Ishikawa (cell line): ENCODE results near the gene TMEM270.
A peak's percentile ranks its signal among the peaks of the same experiment; 100 is the strongest.

Experiments used
- CEBPB ChIP-seq: IDR thresholded peaks from 2 replicates; pipeline ENCODE4 v1.6.1; 2012
- CREB1 ChIP-seq: IDR thresholded peaks from 2 replicates; pipeline ENCODE4 v1.6.1; 2012; ENCODE audit warnings: low read depth
- EGR1 ChIP-seq: IDR thresholded peaks from 2 replicates; pipeline ENCODE4 v1.6.1; 2012
- EP300 ChIP-seq: IDR thresholded peaks from 2 replicates; pipeline ENCODE4 v1.6.1; 2012; ENCODE audit warnings: borderline replicate concordance
- FOXM1 ChIP-seq: IDR thresholded peaks from 2 replicates; pipeline ENCODE4 v1.6.1; 2012; ENCODE audit warnings: low read depth, borderline replicate concordance
- NFIC ChIP-seq: IDR thresholded peaks from 2 replicates; pipeline ENCODE4 v1.6.1; 2012
- RAD21 ChIP-seq: IDR thresholded peaks from 2 replicates; pipeline ENCODE4 v1.6.1; 2012; ENCODE audit warnings: low read depth
- TAF1 ChIP-seq: IDR thresholded peaks from 2 replicates; pipeline ENCODE4 v1.6.1; 2012; ENCODE audit warnings: low read depth, mild to moderate bottlenecking
- TCF12 ChIP-seq: IDR thresholded peaks from 2 replicates; pipeline ENCODE4 v1.6.1; 2012; ENCODE audit warnings: low read depth
- TEAD4 ChIP-seq: IDR thresholded peaks from 2 replicates; pipeline ENCODE4 v1.6.1; 2012
- YY1 ChIP-seq: IDR thresholded peaks from 2 replicates; pipeline ENCODE4 v1.6.1; 2012; ENCODE audit warnings: low read depth
- ZBTB7A ChIP-seq: IDR thresholded peaks from 2 replicates; pipeline ENCODE4 v1.6.1; 2012; ENCODE audit warnings: low read depth
- TF ChIP-seq, protein P1 (sequence below): IDR thresholded peaks from 2 replicates; pipeline ENCODE4 v1.6.1; 2012
- TF ChIP-seq, protein P2 (sequence below): IDR thresholded peaks from 2 replicates; pipeline ENCODE4 v1.6.1; 2012; ENCODE audit warnings: low read depth, mild to moderate bottlenecking
- TF ChIP-seq, protein P3 (sequence below): IDR thresholded peaks from 2 replicates; pipeline ENCODE4 v1.6.1; 2012

Gene TMEM270

DNA sequence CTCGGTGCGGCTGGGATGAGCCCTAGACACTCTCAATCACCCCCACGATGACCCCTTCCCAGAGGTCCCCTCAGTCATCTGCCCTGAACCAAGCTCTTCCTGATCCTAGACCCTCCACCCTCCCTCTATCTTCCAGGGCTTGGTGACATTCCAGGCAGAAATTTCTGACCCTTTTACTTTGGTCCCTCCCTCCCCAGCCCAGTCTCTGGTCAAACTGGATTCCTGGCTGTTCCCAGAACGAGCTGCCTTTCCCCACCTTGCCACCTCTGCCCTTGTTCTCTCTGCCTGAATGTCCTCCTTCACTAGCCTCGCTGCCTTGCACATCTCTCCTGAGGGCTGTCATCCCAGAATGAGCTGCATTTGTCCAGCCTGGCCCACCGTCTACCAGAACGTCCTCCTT lies 31.5 kb upstream of the TMEM270 start:
- TF ChIP-seq EP300, result no peak
- no peak for TF ChIP-seq FOXM1
- TF ChIP-seq TAF1, result no peak
- 0 out of 2 replicates have a peak, but pooled peaks have one; percentile 45 for TF ChIP-seq TCF12
- peak; percentile 67 for TF ChIP-seq TEAD4

DNA sequence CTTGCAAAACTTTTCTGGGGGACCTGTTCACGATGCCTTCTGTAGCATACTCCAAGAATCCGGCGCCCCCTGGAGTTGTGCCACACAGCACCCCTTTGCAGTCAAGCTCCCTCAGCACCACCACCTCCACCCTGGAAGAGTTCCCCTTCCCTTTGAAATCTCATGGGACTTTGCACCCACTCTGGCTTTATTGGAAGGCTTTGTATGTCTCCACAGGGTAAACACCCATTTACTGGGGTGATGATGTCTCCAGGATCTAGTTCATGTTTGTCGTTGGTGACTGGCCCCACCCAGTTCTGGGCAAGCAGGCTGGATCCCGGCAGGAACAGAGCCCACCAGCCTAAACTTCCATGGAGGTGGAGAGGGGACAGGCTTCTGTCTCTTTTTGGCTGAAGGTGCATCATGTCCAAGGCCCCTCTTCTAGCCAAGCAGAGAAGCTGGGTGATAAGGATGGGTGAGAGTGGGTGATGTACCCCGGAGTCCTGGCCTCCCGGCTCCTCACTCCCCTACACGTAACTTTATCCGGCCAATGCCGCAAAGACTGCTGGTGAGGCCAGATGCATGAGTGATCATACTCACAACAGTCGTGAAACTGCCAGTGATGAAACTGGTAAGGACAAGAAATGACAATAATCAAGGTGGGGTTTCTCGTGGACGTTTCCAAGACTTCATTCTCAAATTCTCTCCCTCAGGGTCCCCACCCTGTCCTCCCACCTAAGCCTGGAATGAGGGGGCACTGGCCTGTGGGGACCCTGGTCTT lies 30.9 kb upstream of the TMEM270 start:
- TF ChIP-seq TCF12 (no peak), ZBTB7A (peak; percentile 32; the same call in 1 of the 2 replicates)

DNA sequence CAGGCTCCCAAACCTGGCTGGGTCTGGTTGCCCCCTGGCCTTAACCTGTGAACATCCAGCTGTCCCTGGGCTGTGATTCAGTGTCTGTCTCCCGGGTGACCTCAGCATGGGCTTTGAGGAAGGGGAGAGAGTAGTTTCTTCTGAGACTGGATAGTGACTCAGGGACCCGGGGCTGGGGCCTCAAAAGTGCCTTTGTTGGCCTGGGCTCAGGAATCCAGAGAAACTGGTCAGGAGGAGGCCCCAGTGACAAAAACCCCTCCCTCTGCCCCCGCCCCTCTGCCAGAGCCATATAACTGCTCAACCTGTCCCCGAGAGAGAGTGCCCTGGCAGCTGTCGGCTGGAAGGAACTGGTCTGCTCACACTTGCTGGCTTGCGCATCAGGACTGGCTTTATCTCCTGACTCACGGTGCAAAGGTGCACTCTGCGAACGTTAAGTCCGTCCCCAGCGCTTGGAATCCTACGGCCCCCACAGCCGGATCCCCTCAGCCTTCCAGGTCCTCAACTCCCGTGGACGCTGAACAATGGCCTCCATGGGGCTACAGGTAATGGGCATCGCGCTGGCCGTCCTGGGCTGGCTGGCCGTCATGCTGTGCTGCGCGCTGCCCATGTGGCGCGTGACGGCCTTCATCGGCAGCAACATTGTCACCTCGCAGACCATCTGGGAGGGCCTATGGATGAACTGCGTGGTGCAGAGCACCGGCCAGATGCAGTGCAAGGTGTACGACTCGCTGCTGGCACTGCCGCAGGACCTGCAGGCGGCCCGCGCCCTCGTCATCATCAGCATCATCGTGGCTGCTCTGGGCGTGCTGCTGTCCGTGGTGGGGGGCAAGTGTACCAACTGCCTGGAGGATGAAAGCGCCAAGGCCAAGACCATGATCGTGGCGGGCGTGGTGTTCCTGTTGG lies 30.0 kb upstream of the TMEM270 start, which contains the start of gene CLDN4:
CLDN4 (plus strand) TSS at position 316 of the 903 bp plus-strand sequence; CDS start at position 522, 206 bp downstream.
- peak; percentile 79; the same call in 1 of the 2 replicates for TF ChIP-seq TCF12
- TF ChIP-seq, protein P1, sequence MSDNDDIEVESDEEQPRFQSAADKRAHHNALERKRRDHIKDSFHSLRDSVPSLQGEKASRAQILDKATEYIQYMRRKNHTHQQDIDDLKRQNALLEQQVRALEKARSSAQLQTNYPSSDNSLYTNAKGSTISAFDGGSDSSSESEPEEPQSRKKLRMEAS, result peak; percentile 77
- peak; percentile 61; the same call in 1 of the 2 replicates for TF ChIP-seq EP300
- TF ChIP-seq NFIC, result peak; percentile 67
- no peak for TF ChIP-seq CREB1
- no peak for TF ChIP-seq FOXM1
- TF ChIP-seq TAF1, result peak; percentile 71
- TF ChIP-seq, protein P2, sequence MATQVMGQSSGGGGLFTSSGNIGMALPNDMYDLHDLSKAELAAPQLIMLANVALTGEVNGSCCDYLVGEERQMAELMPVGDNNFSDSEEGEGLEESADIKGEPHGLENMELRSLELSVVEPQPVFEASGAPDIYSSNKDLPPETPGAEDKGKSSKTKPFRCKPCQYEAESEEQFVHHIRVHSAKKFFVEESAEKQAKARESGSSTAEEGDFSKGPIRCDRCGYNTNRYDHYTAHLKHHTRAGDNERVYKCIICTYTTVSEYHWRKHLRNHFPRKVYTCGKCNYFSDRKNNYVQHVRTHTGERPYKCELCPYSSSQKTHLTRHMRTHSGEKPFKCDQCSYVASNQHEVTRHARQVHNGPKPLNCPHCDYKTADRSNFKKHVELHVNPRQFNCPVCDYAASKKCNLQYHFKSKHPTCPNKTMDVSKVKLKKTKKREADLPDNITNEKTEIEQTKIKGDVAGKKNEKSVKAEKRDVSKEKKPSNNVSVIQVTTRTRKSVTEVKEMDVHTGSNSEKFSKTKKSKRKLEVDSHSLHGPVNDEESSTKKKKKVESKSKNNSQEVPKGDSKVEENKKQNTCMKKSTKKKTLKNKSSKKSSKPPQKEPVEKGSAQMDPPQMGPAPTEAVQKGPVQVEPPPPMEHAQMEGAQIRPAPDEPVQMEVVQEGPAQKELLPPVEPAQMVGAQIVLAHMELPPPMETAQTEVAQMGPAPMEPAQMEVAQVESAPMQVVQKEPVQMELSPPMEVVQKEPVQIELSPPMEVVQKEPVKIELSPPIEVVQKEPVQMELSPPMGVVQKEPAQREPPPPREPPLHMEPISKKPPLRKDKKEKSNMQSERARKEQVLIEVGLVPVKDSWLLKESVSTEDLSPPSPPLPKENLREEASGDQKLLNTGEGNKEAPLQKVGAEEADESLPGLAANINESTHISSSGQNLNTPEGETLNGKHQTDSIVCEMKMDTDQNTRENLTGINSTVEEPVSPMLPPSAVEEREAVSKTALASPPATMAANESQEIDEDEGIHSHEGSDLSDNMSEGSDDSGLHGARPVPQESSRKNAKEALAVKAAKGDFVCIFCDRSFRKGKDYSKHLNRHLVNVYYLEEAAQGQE, result peak; percentile 53
- no peak for TF ChIP-seq CEBPB
- TF ChIP-seq RAD21, result no peak
- no peak for TF ChIP-seq EGR1
- peak; percentile 71 for TF ChIP-seq TEAD4
- TF ChIP-seq, protein P3, sequence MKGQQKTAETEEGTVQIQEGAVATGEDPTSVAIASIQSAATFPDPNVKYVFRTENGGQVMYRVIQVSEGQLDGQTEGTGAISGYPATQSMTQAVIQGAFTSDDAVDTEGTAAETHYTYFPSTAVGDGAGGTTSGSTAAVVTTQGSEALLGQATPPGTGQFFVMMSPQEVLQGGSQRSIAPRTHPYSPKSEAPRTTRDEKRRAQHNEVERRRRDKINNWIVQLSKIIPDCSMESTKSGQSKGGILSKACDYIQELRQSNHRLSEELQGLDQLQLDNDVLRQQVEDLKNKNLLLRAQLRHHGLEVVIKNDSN, result 0 out of 2 replicates have a peak, but pooled peaks have one; percentile 4
- peak; percentile 71; the same call in 1 of the 2 replicates for TF ChIP-seq YY1
- TF ChIP-seq ZBTB7A, result no peak

DNA sequence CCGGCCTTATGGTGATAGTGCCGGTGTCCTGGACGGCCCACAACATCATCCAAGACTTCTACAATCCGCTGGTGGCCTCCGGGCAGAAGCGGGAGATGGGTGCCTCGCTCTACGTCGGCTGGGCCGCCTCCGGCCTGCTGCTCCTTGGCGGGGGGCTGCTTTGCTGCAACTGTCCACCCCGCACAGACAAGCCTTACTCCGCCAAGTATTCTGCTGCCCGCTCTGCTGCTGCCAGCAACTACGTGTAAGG lies 29.4 kb upstream of the TMEM270 start:
- TF ChIP-seq EGR1, result no peak
- no peak for TF ChIP-seq RAD21
- TF ChIP-seq CREB1, result no peak
- no peak for TF ChIP-seq YY1
- no peak for TF ChIP-seq TCF12
- no peak for TF ChIP-seq ZBTB7A
- TF ChIP-seq EP300, result no peak
- TF ChIP-seq, protein P1, result no peak
- no peak for TF ChIP-seq TAF1
- TF ChIP-seq TEAD4, result no peak
- TF ChIP-seq CEBPB, result no peak
- TF ChIP-seq, protein P3, result no peak
- TF ChIP-seq, protein P2, result no peak
- TF ChIP-seq FOXM1, result no peak
- no peak for TF ChIP-seq NFIC

DNA sequence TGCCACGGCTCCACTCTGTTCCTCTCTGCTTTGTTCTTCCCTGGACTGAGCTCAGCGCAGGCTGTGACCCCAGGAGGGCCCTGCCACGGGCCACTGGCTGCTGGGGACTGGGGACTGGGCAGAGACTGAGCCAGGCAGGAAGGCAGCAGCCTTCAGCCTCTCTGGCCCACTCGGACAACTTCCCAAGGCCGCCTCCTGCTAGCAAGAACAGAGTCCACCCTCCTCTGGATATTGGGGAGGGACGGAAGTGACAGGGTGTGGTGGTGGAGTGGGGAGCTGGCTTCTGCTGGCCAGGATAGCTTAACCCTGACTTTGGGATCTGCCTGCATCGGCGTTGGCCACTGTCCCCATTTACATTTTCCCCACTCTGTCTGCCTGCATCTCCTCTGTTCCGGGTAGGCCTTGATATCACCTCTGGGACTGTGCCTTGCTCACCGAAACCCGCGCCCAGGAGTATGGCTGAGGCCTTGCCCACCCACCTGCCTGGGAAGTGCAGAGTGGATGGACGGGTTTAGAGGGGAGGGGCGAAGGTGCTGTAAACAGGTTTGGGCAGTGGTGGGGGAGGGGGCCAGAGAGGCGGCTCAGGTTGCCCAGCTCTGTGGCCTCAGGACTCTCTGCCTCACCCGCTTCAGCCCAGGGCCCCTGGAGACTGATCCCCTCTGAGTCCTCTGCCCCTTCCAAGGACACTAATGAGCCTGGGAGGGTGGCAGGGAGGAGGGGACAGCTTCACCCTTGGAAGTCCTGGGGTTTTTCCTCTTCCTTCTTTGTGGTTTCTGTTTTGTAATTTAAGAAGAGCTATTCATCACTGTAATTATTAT lies 28.9 kb upstream of the TMEM270 start:
- no peak; the same call in 1 of the 2 replicates for TF ChIP-seq CEBPB
- TF ChIP-seq RAD21, result 0 out of 2 replicates have a peak, but pooled peaks have one; percentile 25
- TF ChIP-seq, protein P1, result peak; percentile 80
- peak; percentile 63; the same call in 1 of the 2 replicates for TF ChIP-seq FOXM1
- TF ChIP-seq NFIC, result peak; percentile 80
- TF ChIP-seq TEAD4, result peak; percentile 72
- no peak; the same call in 1 of the 2 replicates for TF ChIP-seq TAF1
- peak; percentile 90 for TF ChIP-seq ZBTB7A
- TF ChIP-seq TCF12, result peak; percentile 91
- TF ChIP-seq, protein P3, result no peak
- TF ChIP-seq EP300, result peak; percentile 79; the same call in 1 of the 2 replicates
- TF ChIP-seq, protein P2, result no peak
- TF ChIP-seq YY1, result peak; percentile 73
